NCI-H1930 (cell line): ENCODE measurements around the gene TRPM2.

Source experiments
- DNase-seq, 2 experiments: peaks; one replicate each; lab custom pipeline; 2025; lab: John Stamatoyannopoulos, UW

Gene TRPM2

DNA sequence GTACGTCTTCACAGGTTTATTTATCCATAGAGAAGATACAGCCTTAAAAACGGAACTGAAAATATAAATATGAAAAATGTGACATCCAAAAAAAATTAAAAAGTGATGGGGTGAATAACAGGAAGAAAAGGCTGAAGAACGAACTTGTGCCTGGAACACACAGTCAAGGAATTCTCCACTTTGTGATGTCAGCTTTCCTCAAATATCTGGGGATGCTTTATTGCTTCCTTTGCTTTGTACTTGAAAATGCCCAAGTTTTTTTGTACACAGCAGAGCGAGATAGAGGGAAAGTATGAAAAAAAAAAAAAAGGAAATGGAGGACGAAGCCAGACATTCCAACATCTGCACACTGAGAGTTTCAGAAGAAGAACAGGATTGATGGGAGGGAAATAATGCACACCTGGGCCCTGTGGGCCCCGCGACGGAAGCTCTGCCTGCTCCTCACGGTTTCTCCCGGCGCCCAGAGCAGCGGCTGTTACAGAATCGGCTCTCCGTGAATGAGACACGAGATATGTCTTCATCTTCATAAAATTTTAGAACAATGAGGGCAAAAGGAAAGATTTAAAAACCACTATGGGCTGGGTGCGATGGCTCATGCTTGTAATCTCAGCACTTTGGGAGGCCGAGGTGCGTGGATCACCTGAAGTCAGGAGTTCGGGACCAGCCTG is 91.9 kb downstream of the TRPM2 start:
- no peak for DNase-seq

DNA sequence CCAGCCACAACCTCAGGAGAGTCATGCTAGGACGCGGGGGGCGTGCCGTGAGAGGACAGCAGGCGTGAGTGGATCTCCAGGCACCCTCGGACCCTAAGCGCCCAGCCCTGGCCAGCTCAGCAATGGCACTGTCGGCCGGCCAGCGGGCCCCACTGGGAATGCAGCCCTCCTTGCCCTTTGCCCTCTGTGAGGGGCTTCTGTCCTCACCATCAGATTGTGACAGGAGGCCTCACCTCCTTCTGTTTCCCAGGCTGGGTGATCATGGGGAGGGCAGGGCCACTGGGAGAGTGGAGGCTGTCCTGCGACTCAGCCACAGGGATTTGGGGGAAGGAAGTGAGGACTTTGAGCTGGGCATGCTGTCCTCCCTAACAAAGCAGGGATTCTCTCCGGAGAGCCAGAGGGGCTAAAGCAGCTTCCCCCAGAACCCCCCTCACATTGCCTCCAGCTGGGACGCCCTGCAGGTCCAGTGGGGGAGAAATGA is 95.3 kb downstream of the TRPM2 start:
- DNase-seq: no peak

DNA sequence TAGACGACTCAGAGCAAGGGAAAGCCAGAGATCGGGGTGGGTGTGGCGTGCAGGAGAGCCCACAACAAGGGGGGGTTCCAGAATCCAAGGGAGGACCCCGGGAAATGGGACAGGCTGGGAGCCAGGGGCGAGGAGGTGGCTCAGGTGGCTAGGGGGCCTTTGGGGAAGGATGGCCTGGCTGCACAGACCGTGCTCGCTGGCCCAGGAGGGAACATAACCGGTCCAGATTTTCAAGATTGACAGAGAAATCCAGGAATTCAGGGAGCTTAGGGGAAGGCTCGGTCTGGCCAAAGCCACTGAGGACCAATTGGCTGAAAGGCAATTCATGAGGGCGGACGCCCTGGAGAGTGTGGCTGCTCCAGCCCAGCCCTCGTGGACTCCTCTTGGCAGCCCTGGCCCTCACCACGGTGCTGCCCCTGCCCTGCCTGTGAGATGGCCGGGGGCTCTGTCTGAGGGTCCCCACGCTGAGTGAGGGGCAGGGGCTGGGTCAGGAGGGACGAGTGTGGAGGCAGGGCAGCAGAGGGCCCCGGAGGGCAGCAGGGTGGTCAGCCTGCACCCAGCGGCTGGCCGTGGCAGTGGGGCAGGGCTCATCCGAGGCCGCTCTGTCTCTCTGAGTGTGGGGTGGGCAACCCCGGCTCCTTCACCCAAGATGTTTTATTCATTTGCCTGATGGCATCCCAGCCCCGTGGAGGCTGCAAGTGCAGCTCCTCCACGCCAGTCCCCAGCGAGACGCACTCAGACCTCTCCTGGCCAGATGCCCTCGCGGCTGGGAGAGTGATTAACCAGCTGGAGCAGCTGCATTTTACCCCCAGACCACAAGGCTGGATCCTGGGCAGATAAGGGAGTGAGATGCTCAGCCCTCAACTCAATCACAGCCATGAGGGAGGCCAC is 96.3 kb downstream of the TRPM2 start:
- DNase-seq: no peak

DNA sequence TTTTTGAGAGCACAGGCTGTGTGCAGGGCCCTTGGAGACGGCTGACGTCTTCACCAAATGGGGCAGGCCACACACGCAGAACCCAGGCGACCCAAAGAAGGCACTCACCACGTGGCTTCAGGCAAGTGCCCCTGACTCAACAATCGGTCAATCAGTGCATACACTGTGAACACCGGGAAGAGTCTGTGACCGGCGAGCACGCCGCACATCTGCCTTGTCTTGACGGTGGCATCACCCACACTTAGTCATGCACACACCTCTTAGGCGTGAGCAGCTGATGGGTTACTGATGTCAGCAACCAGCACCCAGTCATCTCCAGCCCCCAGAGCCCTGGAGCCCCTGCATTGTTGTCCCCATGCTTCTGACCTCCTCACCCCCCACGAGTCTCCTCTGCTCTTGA is 97.0 kb downstream of the TRPM2 start:
- DNase-seq: no peak

DNA sequence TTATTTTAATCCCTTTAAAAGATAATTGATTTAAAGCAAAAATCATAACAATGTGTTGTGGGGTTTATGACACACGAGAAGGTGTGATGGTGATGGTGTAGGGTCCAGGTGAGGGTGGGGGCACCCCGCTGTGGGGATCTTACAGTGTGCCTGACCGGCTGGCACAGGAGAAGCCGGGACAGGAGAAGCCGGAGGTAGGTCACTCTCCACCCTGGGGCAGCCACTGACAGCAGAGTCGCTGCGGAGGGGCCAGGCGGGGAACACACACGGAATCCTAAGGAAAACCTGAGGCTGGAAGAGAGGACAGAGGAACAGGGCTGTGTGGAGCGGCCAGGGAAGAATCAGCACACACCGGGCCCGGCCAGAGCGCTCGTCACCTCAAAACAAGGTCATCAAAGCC is 97.6 kb downstream of the TRPM2 start:
- DNase-seq: no peak

DNA sequence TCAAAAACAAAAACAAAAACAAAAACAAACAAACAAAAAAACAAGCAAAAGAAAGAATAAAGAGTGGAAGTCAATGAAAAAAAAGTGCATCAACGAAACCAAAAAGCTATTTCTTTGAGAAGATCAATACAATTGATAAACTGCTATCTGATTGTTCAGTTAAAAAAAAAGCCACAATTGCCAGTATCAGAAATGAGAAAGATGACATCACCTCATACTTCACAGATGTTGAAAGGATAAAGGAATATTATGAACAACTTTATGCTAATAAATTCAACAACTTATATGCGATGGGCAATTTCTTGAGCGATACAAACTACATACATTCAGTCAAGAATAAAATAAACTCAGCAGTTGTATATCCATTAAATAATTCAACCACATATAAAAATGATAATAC is 99.7 kb downstream of the TRPM2 start:
- DNase-seq: no peak

DNA sequence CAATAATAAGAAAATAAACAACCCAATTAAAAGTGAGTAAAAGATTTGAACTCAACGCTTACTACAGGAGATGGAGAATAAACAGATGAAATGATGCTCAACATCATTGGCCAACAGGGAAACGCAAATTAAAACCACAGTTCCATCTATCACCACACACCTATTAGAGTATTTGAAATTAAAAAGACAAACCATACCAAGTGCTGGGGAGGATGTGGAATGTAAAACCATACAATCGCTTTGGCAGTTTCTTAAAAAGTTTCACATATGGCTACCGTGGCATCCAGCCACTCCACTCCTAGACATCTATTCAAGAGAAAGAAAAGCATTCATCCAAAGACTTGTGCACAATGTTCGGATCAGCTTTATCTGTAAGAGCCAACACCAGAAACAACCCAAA is 100.6 kb downstream of the TRPM2 start:
- no peak for DNase-seq

DNA sequence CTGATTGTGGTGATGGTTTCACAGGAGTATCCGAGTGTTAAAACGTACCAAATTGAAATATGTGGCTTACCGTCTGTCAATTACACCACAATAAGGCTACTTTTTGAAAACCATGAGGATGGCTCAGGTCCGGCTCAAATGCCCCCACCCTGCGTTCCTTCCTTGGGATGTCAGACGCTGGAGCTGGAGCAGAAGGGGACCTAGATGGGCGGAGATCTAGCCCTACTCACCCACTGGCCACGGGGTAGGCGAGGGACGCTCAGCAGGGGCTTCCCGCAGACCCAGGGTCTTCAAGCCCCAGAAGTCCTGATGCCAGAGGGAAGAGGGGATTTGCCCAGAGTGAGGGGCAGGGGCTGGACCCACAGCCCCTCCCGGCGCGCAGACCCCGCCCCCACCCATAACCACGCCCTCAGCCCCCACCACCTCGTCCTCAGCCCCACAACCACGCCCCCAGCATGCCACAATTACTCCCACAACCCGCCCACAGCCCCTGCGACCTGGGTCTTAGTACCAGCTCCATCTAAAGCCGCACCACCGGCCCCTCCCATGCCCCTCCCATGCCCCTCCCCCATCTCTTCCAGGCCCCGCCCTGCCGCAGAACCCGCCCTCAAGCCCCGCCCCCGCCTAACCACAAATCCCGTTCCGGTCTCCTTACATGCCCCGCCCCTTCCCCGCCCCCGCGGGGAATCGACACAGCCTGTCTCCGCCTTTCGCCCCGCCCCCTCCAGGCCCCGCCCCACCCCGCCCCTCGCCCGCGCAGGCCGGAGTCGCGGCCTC is 101.5 kb downstream of the TRPM2 start, which contains the start of gene LRRC3:
Gene LRRC3 (plus strand): TSS at position 764 of the 777 bp plus-strand sequence. CDS start 1,135 bp downstream, outside the sequence.
- peak; percentile 76 to 79 for DNase-seq

DNA sequence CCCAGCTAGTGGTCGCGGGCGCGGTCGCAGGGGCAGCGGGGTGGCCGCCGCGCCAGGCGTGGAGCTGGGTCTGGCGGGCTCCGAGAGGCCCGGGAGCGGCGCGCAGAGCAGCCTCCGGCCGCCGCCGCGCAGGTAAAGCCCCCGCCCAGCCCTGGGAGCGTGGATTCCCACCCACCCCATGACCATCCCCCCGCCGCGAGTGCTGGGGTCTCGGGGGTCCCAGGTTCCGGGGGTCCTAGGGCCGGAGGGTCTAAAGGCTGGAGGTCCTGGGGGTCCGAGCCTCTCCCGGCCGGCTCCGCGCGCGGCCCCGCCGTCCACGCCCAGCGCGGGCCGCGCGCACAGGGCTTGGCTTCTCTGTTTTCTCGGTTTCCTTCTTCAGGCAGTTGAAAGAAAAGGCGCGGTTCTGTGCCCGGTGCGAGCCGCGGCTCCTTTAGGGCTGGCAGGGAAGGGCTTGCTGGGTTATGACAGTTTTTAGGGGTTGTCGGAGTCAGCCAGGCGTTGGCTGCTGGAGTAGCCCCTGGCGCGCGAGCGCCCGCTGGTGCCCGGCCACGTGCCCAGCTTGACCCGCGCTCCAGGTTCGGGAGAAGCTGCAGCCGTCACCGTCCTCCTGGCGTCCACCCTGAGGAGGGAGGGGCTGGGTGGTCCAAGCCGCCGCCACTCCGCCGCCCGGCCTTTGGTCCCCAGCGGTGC is 102.2 kb downstream of the TRPM2 start:
- peak in 1 of 2 experiments; percentile 12 for DNase-seq

DNA sequence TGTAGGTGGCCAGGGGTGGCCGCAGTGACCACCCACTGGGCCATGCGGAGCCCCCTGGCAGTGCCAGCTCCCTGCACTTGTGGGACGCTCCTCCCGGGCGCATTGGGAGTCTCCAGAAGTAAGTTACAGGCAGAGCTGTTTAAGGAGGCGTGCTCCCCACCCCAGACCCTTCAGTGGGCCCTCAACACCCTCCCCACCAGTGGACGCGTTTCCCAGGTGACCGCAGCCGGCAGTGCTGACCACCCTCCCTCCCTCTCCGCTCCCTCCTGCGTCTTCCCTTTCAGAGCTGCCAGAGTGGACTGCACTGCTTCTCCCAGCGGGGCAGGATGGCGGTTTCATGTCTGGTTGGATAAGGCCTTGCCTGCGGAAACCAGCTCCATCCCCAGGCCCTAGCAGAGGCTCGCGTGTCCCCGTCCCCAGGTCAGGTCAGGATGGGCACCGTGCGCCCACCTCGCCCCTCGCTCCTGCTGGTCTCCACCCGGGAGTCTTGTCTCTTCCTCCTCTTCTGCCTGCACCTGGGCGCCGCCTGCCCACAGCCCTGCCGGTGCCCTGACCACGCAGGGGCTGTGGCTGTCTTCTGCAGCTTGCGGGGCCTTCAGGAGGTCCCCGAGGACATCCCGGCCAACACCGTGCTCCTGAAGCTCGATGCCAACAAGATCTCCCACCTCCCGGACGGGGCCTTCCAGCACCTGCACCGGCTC is 102.9 kb downstream of the TRPM2 start:
- no peak for DNase-seq

DNA sequence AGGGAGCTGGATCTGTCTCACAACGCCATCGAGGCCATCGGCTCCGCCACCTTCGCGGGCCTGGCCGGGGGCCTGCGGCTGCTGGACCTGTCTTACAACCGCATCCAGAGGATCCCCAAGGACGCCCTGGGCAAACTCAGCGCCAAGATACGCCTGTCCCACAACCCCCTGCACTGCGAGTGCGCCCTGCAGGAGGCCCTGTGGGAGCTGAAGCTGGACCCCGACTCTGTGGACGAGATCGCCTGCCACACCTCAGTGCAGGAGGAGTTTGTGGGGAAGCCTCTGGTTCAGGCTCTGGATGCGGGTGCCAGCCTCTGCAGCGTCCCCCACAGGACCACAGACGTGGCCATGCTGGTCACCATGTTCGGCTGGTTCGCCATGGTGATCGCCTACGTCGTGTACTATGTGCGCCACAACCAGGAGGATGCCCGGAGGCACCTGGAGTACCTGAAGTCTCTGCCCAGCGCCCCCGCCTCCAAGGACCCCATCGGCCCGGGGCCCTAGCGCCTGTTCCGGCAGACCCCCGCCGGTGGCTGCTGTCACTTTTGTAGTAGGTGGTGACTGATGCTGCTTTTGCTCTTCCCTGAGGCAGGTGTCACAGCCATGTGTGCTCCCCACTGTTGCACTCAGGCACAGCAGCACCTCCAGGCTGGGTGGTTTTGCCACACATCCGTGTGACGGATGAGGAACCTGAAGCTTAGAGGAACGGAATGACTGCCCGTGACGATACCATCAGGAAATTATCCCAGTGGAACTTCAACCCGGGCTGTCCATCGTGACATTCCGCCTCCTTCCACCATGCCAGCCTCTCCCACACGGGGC is 103.7 kb downstream of the TRPM2 start:
- no peak for DNase-seq

DNA sequence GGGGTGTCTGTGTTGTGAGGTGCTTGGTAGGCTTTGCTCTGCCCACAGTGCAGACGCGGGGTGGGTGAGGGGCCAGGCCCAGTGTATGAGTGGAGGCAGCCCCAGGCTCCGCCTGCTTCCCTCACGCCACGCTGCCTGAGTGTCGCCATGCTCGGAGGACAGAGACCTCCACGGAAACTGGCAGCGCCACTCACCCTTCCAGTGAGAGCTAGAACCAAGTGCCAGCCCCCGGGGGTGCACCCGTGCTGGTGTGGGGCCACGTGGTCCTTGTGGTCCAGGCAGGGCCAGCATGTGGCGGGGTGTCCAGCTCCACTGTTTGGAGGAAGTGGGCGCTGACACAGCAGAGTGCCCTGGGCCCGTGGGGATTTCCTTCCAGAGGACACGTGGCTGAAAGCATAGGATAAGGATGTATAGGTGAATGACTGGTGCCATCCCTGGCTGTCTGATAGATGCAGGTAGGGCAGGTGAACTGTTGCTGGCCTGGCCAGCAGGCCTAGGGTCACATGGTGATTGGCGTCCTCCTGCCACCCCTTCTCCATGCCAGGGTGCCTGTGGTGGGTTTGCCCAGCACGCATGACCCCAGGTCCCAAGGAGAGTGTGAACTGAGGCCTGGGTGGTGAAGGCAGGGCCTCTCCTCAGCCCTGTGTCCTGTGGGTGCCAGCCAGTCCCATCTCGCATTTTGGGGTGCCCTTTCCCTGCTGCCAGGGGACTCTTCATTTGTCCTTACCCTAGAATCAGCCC is 105.7 kb downstream of the TRPM2 start:
- DNase-seq: no peak

DNA sequence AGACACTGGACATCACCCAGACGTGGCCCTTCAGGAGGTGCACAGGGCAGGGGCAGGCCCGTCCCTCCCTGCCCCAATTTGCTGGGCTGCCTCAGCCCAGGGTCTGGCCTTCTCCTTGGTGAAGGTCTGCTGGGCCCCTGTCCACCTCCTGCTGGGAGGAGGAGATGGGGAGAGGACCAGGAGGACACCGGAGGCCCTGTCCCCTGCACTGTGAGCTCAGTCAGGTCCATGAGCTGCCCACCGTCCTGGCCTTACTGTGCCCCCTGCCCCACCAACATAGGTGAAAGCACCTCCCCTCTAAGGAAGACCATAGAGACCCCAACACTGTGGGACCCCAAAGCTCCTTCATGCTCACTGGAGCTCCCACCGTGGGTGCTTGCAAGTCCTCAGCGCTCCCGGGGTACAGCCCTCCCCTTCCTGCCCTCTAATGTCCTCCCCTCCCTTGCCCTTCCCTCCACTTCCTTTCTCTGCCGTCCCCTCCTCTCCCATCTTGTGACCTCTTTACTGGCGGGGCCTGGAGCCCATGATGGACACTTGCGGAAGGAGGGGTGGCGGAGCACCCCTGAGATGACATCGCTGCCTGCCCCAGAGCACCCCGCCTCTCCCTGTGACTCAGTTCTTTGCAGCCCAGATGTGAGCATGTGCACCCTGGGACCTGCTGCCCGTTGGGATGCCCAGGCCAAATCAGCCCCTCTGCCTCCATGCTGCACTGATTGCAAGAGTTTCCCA is 106.5 kb downstream of the TRPM2 start:
- no peak for DNase-seq

DNA sequence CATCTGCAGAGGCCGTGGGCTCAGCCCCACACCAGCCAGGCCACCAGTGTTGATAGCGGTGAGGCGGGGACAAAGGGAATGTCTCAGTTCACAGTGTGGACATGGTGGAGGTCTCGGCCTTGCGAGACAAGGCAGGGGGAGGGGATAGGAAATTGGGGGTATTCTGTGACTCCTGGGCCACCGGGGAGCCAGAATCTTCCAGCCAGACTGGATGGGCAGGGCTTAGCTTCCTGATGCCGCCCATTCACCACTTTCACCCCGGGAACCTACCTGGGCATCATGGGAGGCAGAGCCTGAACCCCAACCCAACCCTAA is 107.0 kb downstream of the TRPM2 start:
- no peak for DNase-seq

DNA sequence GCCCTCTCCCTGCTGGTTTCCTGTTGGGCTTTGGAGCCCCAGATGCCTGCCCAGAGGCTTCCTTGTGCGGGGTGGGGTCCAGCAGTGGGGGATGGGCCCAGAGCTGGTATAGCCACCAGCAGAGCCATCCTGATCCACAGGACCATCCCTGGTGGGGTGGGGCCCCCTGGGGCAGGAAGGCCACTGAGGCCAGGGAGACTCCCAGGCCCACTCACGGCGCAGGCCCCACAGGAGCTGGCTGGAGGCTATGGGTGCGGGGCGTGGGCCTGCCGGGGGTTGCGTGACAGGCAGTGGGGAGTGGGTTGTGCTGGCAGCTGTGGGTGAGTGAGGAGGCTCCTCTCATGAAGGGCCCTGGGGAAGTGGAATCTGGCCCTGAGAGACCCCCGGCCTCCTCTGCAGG is 107.6 kb downstream of the TRPM2 start:
- DNase-seq: no peak

DNA sequence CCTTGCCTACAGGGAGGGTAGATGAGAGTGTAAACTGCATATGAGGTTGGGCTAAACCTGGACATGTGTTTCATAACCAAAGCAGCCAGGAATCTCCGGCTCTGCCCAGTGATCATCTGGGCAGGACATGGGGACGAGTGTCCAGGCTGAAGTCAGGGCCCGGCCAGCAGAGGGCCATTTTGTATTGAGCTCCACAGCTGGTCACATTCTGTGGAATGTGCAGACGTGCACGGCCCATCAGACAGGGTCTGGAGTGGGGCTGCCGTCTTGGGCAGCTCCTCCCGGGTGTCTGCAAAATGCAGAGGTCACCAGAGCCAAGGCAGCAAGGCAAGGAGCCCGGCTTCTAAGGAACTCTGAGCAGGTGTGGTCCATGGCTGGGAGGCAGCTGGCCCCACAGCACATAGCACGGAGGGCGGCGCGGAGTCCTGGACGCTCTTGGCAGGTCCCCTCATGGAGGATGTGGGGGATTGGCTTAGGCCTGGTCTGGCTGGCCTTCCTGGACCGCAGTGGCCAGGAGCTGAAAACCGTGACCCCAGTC is 108.1 kb downstream of the TRPM2 start:
- DNase-seq: no peak

DNA sequence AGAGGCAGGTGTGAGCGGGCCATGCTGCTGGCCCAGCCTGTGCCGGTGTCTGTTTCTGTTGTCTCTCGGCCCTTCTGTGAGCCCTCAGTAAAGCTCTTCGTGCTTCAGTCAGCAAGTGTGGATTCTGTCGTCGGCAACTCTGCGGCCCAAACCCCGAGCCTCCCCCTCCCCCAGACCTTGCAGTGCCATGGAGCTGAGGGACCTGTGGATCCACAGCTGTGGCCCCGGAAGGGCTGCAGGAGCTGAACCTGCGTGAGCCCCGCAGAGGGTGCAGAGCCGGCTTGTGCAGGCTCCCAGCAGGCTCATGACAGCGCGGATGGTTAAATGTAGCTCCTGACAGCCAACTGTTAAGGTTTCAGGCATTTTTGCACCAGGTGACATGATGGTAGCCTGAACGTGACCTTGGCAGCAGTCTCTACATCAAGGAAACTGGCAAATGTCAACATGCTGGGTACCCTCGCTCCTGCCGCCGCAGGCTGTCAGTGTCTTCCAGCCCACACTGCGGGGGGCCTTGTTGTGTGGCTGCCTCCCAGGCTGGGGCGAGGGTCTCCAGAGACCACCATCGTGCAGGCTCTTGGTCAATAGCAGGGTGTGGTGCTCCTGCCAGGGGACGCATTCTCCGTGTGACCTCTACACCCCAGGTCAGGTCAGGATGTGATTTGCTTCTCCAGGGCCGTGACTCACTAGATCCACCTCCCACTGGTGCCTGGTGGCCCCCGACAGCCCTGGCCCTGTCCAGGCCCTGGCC is 108.8 kb downstream of the TRPM2 start:
- no peak for DNase-seq

DNA sequence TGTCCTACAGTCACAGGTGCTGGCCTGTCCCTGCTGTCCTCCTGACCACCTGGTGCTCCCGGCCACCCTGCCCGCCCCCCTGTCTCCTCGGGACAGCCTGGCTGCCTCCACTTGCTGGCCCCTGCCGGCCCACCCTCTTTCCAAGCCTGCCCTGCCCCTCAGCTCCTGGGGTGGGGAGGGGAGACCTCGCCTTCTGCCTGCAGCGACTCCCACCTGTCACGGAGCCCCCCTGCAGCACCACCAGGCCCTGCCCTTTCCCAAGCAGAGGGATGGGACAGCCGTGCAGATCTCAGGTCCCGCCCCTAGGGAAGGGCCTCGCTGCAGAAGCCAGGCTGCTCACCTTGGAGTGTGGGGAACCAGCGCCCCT is 109.4 kb downstream of the TRPM2 start:
- no peak for DNase-seq
